Coronary artery (tissue), 2 donors: ENCODE results near the gene HGS.
"Not testable (repeated sequence)": the region's sequence is repeated elsewhere in the genome, so short reads cannot be mapped to it uniquely, and the experiment has no call there.

Experiments used
- DNase-seq: peaks from one replicate; pipeline ENCODE4 v3.0.0-alpha.2; 2017; ENCODE audit warnings: low spot score
- H3K27ac ChIP-seq, 2 donors: fragments of 200-600 bp; sonication (generic); one replicate each; pipeline ENCODE4 v1.5.1; 2016 to 2019
- H3K4me3 ChIP-seq: fragments of 200-600 bp; sonication (generic); 2 replicates; pipeline ENCODE4 v1.5.1; 2016; ENCODE audit warnings: mild to moderate bottlenecking, moderate library complexity
- TF ChIP-seq, protein P1 (sequence below): fragments of 200-600 bp; sonication (generic); IDR thresholded peaks from one replicate; pipeline ENCODE4 v1.5.1; 2019; ENCODE audit warnings: antibody characterized with exemption

The HGS gene

GRCh38 chr17:81738801-81739393 is 55.1 kb downstream of the HGS start:
- no peak for DNase-seq
- TF ChIP-seq, protein P1, sequence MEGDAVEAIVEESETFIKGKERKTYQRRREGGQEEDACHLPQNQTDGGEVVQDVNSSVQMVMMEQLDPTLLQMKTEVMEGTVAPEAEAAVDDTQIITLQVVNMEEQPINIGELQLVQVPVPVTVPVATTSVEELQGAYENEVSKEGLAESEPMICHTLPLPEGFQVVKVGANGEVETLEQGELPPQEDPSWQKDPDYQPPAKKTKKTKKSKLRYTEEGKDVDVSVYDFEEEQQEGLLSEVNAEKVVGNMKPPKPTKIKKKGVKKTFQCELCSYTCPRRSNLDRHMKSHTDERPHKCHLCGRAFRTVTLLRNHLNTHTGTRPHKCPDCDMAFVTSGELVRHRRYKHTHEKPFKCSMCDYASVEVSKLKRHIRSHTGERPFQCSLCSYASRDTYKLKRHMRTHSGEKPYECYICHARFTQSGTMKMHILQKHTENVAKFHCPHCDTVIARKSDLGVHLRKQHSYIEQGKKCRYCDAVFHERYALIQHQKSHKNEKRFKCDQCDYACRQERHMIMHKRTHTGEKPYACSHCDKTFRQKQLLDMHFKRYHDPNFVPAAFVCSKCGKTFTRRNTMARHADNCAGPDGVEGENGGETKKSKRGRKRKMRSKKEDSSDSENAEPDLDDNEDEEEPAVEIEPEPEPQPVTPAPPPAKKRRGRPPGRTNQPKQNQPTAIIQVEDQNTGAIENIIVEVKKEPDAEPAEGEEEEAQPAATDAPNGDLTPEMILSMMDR = no peak

DNA sequence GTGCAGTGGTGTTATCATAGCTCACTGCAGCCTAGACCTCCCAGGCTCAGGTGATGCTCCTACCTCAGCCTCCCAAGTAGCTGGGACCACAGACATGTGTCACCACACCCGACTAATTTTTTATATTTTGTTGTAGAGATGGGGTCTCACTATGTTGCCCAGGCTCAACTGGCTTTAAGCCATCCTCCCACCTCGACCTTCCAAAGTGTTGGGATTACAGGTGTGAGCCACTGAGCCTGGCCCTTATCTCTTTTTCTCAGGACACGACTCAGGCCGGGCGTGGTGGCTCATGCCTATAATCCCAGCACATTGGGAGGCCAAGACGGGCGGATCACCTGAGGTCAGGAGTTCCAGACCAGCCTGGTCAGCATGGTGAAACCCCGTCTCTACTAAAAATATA is 55.8 kb downstream of the HGS start:
- H3K4me3 ChIP-seq, H3K27ac ChIP-seq, DNase-seq: not testable (repeated sequence)

More at GRCh38 chr17:81738801-81739393, 55.1 kb downstream of the HGS start:
- Histone ChIP-seq H3K4me3 (no peak overlapping the region), H3K27ac (no peak overlapping the region)

DNA sequence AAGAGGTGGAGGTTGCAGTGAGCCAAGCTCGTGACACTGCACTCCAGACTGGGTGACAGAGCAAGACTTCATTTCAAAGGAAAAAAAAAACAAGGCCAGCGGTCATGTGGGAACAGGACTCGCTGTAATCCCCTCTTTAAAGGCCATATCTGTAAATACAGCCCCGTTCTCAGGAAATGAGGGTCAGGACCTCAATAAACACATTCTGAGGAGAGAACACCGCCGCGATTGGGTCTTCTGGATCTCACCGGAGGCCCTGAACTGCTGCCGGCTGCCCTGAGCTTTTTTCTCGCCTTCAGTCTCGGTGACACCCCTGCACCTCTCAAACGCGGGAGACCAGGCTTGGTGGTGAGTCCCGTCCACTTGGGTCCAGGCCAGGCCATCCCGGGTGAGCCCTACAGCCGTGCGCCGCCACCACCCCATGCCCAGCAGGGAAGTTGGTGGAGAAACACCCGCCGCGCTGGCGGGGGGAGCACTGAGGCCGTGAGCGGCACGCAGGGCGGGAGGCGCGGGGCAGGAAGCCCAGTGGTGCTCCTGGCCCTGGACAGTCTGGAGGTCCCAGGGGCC is 56.7 kb downstream of the HGS start:
- TF ChIP-seq, protein P1 = no peak
- no peak for DNase-seq
- Histone ChIP-seq H3K27ac (no peak overlapping the region), H3K4me3 (no peak overlapping the region)

DNA sequence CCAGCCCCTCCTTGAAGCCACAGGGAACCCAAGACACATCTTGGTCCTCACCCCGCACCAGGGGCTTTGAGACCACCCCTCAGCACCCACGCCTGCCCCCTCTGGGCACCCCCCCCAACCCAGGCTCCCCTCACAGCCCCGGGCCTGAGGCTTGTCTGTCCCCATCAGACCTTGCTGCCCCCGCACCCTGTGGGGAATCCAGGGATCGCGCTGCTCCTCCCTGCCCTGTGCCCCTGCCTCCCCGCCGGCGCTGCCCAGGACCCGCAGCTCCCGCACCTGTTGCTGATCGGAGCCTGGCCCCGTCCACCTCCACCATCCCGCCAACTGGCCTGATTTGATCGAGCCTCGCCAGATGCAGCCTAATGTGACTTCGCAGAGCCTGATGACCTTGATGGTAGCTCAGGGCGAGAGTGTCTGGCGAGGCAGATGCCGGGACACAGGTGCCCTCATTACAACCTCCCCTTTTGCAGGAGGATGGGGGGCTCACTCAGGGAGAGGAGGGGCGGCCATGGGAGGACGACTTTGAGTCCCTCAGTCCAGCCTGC is 57.3 kb downstream of the HGS start:
- TF ChIP-seq, protein P1 = no peak
- Histone ChIP-seq H3K27ac (no peak overlapping the region), H3K4me3 (no peak overlapping the region)
- no peak for DNase-seq

GRCh38 chr17:81741594-81742452 is 58.0 kb downstream of the HGS start:
- TF ChIP-seq, protein P1 = no peak

More at GRCh38 chr17:81741594-81742452, 58.0 kb downstream of the HGS start:
- Histone ChIP-seq H3K4me3 (no peak overlapping the region), H3K27ac (no peak overlapping the region)
- DNase-seq = no peak
